Thyroid gland (tissue), 4 donors: ENCODE data around the gene EYS. TPM values are rescaled to one million over a fixed set of nuclear protein-coding genes. Genes with fewer than 3 reads are reported as not detected.

Experiments
- DNase-seq, 2 donors: peaks; one replicate each; pipeline ENCODE4 v3.0.0-alpha.2; 2019
- H3K27ac ChIP-seq, 3 donors: fragments of 200-600 bp; sonication (generic); 1 replicate in 2 of 3; 2 replicates in 1 of 3; pipeline ENCODE4 v1.5.1; 2016 to 2019; ENCODE audit warnings: mild to moderate bottlenecking in 1 of 3, moderate library complexity in 1 of 3
- H3K27me3 ChIP-seq: fragments of 200-600 bp; sonication (generic); one replicate; pipeline ENCODE4 v1.5.1; 2019
- H3K36me3 ChIP-seq, 2 donors: fragments of 200-600 bp; sonication (generic); one replicate each; pipeline ENCODE4 v1.5.1; 2016 to 2019
- H3K4me1 ChIP-seq, 2 donors: fragments of 200-600 bp; sonication (generic); one replicate each; pipeline ENCODE4 v1.5.1; 2017 to 2019
- H3K4me3 ChIP-seq, 3 donors: fragments of 200-600 bp; sonication (generic); replicated peaks in 1 of 3; 1 replicate in 2 of 3; 2 replicates in 1 of 3; pipeline ENCODE4 v1.5.1; 2016; ENCODE audit warnings: mild to moderate bottlenecking in 1 of 3
- H3K9me3 ChIP-seq: fragments of 200-600 bp; sonication (generic); one replicate; pipeline ENCODE4 v1.5.1; 2017
- POLR2A ChIP-seq, 2 donors: fragments of 450-650 bp; IDR thresholded peaks; one replicate each; pipeline ENCODE4 v1.6.1; 2017; ENCODE audit warnings: antibody characterized with exemption in 2 of 2, mild to moderate bottlenecking in 2 of 2, moderate library complexity in 1 of 2
- WGBS, 2 donors: methylation state at CpG; one replicate each; pipeline ENCODE4 v1.1.5; 2017; 5-methylcytosine and 5-hydroxymethylcytosine counted together
- intact Hi-C: fragments of 100-400 bp; cut with DNase I; formaldehyde crosslinking; loops from one replicate; pipeline ENCODE4 v1.15.1; 2023
- total RNA-seq, 4 donors: library from RNA; depleted of rRNA; stranded (reverse); fragments of >200 nt; gene quantifications; one replicate each; pipeline ENCODE4 v1.2.3, GENCODE V29; 2016
- TF ChIP-seq, protein P1 (sequence below), 6 experiments: fragments of 200-600 bp in 3 of 6; fragments of 450-650 bp in 3 of 6; sonication (generic) in 3 of 6; IDR thresholded peaks; one replicate each; pipeline ENCODE4 v1.5.1; 2016 to 2019; ENCODE audit warnings: antibody characterized with exemption in 6 of 6, mild to moderate bottlenecking in 2 of 6, inconsistent platforms in 1 of 6, moderate library complexity in 1 of 6

The EYS gene
- total RNA-seq, 4 donors from 2014 or later = not detected

DNA sequence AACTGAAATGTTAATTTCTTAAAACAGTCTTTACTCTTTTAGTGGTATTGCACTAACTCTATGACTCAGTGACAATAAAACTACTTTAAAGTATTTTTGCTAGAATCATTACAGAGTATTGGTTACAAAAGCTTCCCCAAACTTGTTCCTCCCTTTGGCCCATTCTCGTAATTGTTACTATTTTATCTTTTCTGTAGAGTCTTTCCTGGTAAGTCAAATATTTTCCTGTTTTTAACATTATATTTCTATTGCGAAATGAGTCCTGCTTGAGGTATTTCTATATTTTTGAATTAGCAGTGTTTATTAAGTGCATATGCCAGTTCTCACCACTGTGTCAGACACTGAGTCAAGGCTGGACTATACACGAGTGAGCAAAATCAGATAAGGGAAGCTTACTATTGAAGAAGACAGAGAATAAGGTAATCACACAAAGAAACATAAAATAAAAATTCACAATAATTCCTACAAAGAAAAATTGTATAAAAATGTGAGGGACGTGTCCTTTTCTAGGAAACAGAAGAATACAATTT, 970.5 kb downstream of the EYS start:
- no peaks in the 10 kb centered on the region for H3K27me3 ChIP-seq
- H3K4me1 ChIP-seq = no peaks in the 10 kb centered on the region
- no peak overlapping the region for H3K27ac ChIP-seq
- no peak for TF ChIP-seq POLR2A (IDR thresholded peaks at IDR 0.05)
- TF ChIP-seq, protein P1, sequence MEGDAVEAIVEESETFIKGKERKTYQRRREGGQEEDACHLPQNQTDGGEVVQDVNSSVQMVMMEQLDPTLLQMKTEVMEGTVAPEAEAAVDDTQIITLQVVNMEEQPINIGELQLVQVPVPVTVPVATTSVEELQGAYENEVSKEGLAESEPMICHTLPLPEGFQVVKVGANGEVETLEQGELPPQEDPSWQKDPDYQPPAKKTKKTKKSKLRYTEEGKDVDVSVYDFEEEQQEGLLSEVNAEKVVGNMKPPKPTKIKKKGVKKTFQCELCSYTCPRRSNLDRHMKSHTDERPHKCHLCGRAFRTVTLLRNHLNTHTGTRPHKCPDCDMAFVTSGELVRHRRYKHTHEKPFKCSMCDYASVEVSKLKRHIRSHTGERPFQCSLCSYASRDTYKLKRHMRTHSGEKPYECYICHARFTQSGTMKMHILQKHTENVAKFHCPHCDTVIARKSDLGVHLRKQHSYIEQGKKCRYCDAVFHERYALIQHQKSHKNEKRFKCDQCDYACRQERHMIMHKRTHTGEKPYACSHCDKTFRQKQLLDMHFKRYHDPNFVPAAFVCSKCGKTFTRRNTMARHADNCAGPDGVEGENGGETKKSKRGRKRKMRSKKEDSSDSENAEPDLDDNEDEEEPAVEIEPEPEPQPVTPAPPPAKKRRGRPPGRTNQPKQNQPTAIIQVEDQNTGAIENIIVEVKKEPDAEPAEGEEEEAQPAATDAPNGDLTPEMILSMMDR (IDR thresholded peaks at IDR 0.05) = no peak
- no peak overlapping the region for H3K4me3 ChIP-seq
- H3K36me3 ChIP-seq = no peaks in the 10 kb centered on the region
- DNase-seq = no peak
- H3K9me3 ChIP-seq = no peaks in the 10 kb centered on the region
- WGBS, 2 donors = 79 to 80% methylated on average over 4 of the region's 4 CpGs
- intact Hi-C loops = no loop called here

DNA sequence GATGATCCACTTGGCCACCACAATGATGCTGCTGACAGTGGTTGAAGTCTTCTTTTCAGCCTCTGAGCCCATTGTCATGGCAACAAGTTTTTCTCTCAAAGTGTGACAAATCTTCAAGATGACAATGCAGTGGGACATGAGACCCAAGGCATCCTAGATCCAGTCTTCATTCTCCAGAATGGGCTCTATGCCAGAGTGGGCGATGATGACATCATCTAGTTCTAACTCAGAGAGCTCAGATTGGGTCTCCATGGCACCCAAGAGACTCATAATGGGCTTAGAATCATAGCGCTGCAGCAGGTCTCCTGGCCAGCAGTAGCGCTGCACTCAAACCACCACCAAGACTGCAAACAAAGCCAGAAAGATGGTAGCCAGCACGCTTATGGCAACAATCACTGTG, 973.6 kb downstream of the EYS start:
- H3K27me3 ChIP-seq = no peaks in the 10 kb centered on the region
- TF ChIP-seq, protein P1 (IDR thresholded peaks at IDR 0.05) = no peak
- no peak for TF ChIP-seq POLR2A (IDR thresholded peaks at IDR 0.05)
- no peak for DNase-seq
- 85 to 97% methylated on average over 4 of the region's 4 CpGs for WGBS, 2 donors
- no peaks in the 10 kb centered on the region for H3K9me3 ChIP-seq
- intact Hi-C loops = no loop called here
- H3K36me3 ChIP-seq = no peaks in the 10 kb centered on the region
- H3K4me3 ChIP-seq = no peak overlapping the region
- no peak overlapping the region for H3K27ac ChIP-seq
- H3K4me1 ChIP-seq = no peaks in the 10 kb centered on the region

DNA sequence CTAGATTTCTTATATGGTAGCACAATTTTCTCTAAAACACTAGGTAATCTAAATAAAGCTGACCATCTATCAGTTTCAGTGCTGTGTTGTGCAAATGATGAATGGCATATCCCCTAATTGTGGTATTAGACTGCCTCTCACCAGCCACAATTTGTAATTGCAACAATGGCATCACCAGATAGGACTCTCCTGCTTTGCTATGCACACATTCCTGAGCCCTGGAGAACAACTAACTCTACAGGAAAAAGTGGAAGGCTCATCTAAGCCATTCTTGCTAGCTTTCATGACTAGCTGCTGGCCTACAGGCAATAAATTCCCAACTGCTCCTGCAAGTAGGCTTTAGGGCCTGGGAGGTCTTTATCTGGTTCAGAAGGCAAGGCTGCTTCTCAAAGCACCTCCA, 974.1 kb downstream of the EYS start:
- intact Hi-C loops = no loop called here

DNA sequence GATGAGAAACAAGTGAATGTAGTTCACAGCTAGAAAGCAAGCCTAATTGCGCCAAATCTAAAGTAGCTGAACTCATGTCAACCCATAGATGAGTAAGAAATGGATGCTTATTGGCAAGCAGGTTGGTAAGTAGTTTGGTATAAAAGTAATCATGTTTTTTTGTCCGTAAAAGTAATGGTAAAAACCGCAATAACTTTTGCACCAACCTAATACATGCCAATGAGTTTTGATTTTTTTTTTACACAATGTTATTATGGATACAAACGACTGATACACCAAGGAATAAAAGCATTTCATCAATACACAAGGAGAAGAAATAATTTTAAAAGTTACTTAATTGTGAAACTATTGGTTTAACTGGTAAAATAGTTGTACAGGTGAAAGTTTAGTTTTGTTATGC, 977.5 kb downstream of the EYS start:
- 81 to 84% methylated on average over 4 of the region's 4 CpGs for WGBS, 2 donors
- no peak overlapping the region for H3K27ac ChIP-seq
- no peak for DNase-seq
- H3K27me3 ChIP-seq = no peaks in the 10 kb centered on the region
- no peaks in the 10 kb centered on the region for H3K4me1 ChIP-seq
- no peaks in the 10 kb centered on the region for H3K36me3 ChIP-seq
- no peak overlapping the region for H3K4me3 ChIP-seq
- H3K9me3 ChIP-seq = no peaks in the 10 kb centered on the region
- TF ChIP-seq, protein P1 (IDR thresholded peaks at IDR 0.05) = no peak
- TF ChIP-seq POLR2A (IDR thresholded peaks at IDR 0.05) = no peak
- intact Hi-C loops = no loop called here

More for the DNA sequence above, 974.1 kb downstream of the EYS start:
- no peaks in the 10 kb centered on the region for H3K4me1 ChIP-seq
- TF ChIP-seq POLR2A (IDR thresholded peaks at IDR 0.05) = no peak
- TF ChIP-seq, protein P1 (IDR thresholded peaks at IDR 0.05) = no peak
- no peaks in the 10 kb centered on the region for H3K9me3 ChIP-seq
- DNase-seq = no peak
- H3K4me3 ChIP-seq = no peak overlapping the region
- no peak overlapping the region for H3K27ac ChIP-seq
- H3K36me3 ChIP-seq = no peaks in the 10 kb centered on the region
- no peaks in the 10 kb centered on the region for H3K27me3 ChIP-seq

DNA sequence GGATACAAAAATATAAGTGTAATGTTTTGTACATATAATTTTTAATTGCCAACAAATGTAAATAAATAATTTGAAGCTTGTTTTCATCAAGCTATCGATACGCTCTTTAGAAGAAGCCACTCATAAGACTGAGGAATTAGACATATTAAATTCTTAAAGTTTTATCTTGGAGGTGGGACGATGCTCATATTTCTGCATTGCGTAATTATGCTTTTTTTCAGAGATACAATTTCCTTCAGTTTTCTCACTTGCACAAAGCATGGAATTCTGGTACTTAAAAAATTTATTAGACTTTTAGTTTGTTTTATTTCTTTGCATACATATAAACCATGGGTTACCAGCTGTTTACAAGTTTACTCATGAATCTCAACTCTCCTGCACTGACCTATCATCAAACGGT, 980.0 kb downstream of the EYS start:
- H3K36me3 ChIP-seq = no peaks in the 10 kb centered on the region
- TF ChIP-seq POLR2A (IDR thresholded peaks at IDR 0.05) = no peak
- TF ChIP-seq, protein P1 (IDR thresholded peaks at IDR 0.05) = no peak
- no peak overlapping the region for H3K27ac ChIP-seq
- no peaks in the 10 kb centered on the region for H3K27me3 ChIP-seq
- intact Hi-C loops = no loop called here
- H3K4me1 ChIP-seq = no peaks in the 10 kb centered on the region
- no peak overlapping the region for H3K4me3 ChIP-seq
- 92 to 95% methylated on average over 5 of the region's 5 CpGs for WGBS, 2 donors
- DNase-seq = no peak
- no peaks in the 10 kb centered on the region for H3K9me3 ChIP-seq
